Measurements from ENCODE around the gene RBM4.

Gene RBM4

GRCh38 chr11:66663741-66664296, 25.3 kb downstream of the RBM4 start:
- no peaks in the 10 kb centered on the region for H3K27me3 Mint-ChIP-seq
- no peaks in the 10 kb centered on the region for H3K9me3 Mint-ChIP-seq
- no peak overlapping the region for H3K4me3 Mint-ChIP-seq
- peaks cover 17% of the 10 kb centered on the region for H3K4me1 Mint-ChIP-seq (ENCODE audit: low read depth)
- no peak overlapping the region for H3K27ac Mint-ChIP-seq
- H3K36me3 Mint-ChIP-seq (ENCODE audit: low read depth): peaks cover 59% of the 10 kb centered on the region

GRCh38 chr11:66665369-66665768, 26.9 kb downstream of the RBM4 start:
- Mint-ChIP-seq H3K27ac (no peak overlapping the region), H3K9me3 (no peaks in the 10 kb centered on the region), H3K36me3 (ENCODE audit: low read depth) (peaks cover 57% of the 10 kb centered on the region), H3K4me3 (no peak overlapping the region), H3K27me3 (no peaks in the 10 kb centered on the region), H3K4me1 (ENCODE audit: low read depth) (peaks cover 8% of the 10 kb centered on the region)

GRCh38 chr11:66670816-66671215, 32.3 kb downstream of the RBM4 start:
- no peaks in the 10 kb centered on the region for H3K27me3 Mint-ChIP-seq
- no peak overlapping the region for H3K4me3 Mint-ChIP-seq
- H3K36me3 Mint-ChIP-seq (ENCODE audit: low read depth): peaks cover 29% of the 10 kb centered on the region
- H3K9me3 Mint-ChIP-seq: no peaks in the 10 kb centered on the region
- H3K27ac Mint-ChIP-seq: no peak overlapping the region
- H3K4me1 Mint-ChIP-seq (ENCODE audit: low read depth): peaks cover 23% of the 10 kb centered on the region

GRCh38 chr11:66674964-66675602, 36.6 kb downstream of the RBM4 start:
- Mint-ChIP-seq H3K9me3 (no peaks in the 10 kb centered on the region), H3K27me3 (no peaks in the 10 kb centered on the region), H3K4me3 (peak overlapping the region; percentile 17), H3K27ac (peak overlapping the region; percentile 63), H3K4me1 (ENCODE audit: low read depth) (peaks cover 40% of the 10 kb centered on the region), H3K36me3 (ENCODE audit: low read depth) (peaks cover 17% of the 10 kb centered on the region)

DNA sequence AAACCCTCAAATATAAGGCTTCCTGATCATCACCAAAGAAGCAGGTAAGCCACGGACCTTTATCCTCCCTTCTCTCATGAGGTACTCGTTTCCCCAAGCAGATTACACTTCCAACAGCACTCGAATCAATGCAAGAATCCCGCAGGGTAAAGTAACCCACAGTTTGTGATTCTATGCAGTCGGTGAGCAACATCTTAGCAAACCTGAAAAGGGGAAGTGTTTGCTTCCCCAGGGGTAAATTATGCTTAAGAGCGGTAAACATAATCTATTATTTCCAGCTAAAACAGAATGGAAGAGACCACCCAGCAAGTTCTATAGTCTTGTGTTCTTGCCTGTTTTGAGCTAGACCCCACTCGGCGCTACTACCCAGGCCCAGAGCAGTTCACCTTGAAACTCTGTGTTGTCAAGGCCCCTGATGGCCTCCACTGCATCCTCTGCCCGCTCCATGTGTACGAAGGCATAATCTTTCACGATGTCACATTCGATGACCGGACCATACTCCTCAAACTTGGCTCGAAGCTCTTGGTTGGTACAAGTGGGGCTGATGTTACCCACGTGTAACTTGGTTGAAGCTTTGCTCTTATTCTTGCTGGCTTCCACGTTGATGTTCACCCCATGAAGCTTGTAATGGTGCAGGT, 37.9 kb downstream of the RBM4 start:
- Mint-ChIP-seq H3K27me3 (no peaks in the 10 kb centered on the region), H3K36me3 (ENCODE audit: low read depth) (peaks cover 13% of the 10 kb centered on the region), H3K27ac (peak overlapping the region; percentile 97), H3K4me3 (peak overlapping the region; percentile 93), H3K4me1 (ENCODE audit: low read depth) (peaks cover 40% of the 10 kb centered on the region), H3K9me3 (no peaks in the 10 kb centered on the region)

GRCh38 chr11:66676931-66677598, 38.6 kb downstream of the RBM4 start:
- Mint-ChIP-seq H3K27ac (peak overlapping the region; percentile 97), H3K4me1 (ENCODE audit: low read depth) (peaks cover 40% of the 10 kb centered on the region), H3K4me3 (peak overlapping the region; percentile 93), H3K9me3 (no peaks in the 10 kb centered on the region), H3K27me3 (no peaks in the 10 kb centered on the region), H3K36me3 (ENCODE audit: low read depth) (peaks cover 13% of the 10 kb centered on the region)

GRCh38 chr11:66677599-66678375, 39.3 kb downstream of the RBM4 start, which contains the start of gene RBM4B:
TSS of gene RBM4B (minus strand) at chr11:66677887. CDS start at chr11:66677079, 808 bp downstream.
- Mint-ChIP-seq H3K27ac (peak within 1 kb of the TSS; percentile 97), H3K4me3 (peak within 1 kb of the TSS; percentile 93), H3K36me3 (ENCODE audit: low read depth) (peaks cover 13% of the 10 kb centered on the region), H3K27me3 (no peaks in the 10 kb centered on the region), H3K4me1 (ENCODE audit: low read depth) (peaks cover 38% of the 10 kb centered on the region), H3K9me3 (no peaks in the 10 kb centered on the region)

DNA sequence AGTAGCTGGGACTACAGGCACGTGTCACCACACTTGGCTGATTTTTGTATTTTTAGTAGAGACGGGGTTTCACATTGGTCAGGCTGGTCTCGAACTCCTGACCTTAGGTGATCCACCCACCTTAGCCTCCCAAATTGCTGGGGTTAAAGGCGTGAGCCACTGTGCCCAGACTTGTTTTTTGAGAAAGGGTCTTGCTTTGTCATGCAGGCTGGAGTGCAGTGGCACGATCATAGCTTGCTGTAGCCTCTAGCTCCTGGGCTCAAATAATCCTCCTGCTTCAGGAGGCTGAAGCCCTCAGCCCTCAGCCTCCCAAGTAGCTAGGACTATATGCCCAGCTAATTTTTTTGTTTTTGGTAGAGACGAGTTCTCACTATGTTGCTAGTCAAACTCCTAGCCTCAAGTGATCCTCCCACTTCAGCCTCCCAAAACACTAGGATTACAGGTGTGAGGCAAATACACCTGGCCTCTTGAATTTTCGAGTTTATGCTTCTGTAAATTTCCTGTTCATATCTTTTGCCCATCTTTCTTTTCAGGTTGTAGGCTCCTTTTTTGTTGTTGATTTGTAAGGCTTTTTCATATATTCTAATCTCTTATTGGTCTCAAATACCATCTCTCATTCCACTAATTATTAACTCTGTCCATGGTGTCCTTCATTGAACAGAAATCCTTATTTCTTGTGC, 42.6 kb downstream of the RBM4 start:
- H3K4me1 Mint-ChIP-seq (ENCODE audit: low read depth): peaks cover 18% of the 10 kb centered on the region
- peaks cover 9% of the 10 kb centered on the region for H3K36me3 Mint-ChIP-seq (ENCODE audit: low read depth)
- H3K9me3 Mint-ChIP-seq: no peaks in the 10 kb centered on the region
- H3K4me3 Mint-ChIP-seq: no peak overlapping the region
- H3K27me3 Mint-ChIP-seq: no peaks in the 10 kb centered on the region
- no peak overlapping the region for H3K27ac Mint-ChIP-seq

DNA sequence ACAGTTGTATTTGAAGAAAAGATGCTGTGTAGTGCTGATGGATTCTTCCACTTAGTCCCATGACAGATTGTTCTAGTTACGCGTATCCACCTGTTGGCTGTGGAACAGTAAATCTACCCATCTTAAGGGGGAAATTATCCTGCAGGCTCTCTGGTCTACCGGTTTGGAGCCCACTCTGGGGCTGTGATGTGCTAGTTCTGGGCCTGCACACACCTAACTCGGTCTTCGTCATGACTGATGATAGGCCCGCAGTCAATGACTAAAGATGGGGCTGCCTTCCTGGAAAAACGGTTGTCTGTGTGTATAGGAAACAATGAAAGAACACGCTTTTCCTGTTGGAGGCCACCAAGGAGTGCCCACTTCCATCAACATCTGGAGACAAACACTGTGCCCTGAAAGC, 45.4 kb downstream of the RBM4 start:
- H3K4me3 Mint-ChIP-seq: no peak overlapping the region
- no peak overlapping the region for H3K27ac Mint-ChIP-seq
- H3K4me1 Mint-ChIP-seq (ENCODE audit: low read depth): no peaks in the 10 kb centered on the region
- no peaks in the 10 kb centered on the region for H3K27me3 Mint-ChIP-seq
- no peaks in the 10 kb centered on the region for H3K9me3 Mint-ChIP-seq
- no peaks in the 10 kb centered on the region for H3K36me3 Mint-ChIP-seq (ENCODE audit: low read depth)

DNA sequence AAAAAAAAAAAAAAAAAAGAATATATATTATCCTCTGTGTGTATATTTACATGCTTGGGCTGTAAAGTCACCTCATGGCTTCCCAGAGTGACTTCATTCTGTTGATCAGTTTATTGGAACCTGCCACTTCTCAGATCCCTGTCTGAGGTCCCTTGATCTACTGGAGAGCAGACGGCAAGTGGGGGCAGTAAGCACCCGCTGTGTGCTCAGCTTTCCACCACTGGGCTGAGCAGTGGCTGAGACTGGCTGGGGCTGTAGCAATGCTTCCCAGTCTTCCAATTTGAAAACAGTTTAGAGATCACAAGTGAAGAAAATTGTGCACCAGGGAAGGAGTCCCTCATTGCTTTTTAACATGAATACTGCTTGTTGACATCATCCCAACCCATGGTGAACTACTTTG, 46.1 kb downstream of the RBM4 start:
- Mint-ChIP-seq H3K27me3 (no peaks in the 10 kb centered on the region), H3K27ac (no peak overlapping the region), H3K4me1 (ENCODE audit: low read depth) (no peaks in the 10 kb centered on the region), H3K36me3 (ENCODE audit: low read depth) (no peaks in the 10 kb centered on the region), H3K9me3 (no peaks in the 10 kb centered on the region), H3K4me3 (no peak overlapping the region)

- H3K9me3 Mint-ChIP-seq: no peaks in the 10 kb centered on the region
- H3K4me1 Mint-ChIP-seq (ENCODE audit: low read depth): no peaks in the 10 kb centered on the region
- no peaks in the 10 kb centered on the region for H3K27me3 Mint-ChIP-seq
- H3K27ac Mint-ChIP-seq: no peak overlapping the region
- no peaks in the 10 kb centered on the region for H3K36me3 Mint-ChIP-seq (ENCODE audit: low read depth)
- no peak overlapping the region for H3K4me3 Mint-ChIP-seq
These were observed 47.0 kb downstream of the RBM4 start for GRCh38 chr11:66685276-66686099.

- H3K36me3 Mint-ChIP-seq (ENCODE audit: low read depth): no peaks in the 10 kb centered on the region
- no peak overlapping the region for H3K4me3 Mint-ChIP-seq
- no peak overlapping the region for H3K27ac Mint-ChIP-seq
- no peaks in the 10 kb centered on the region for H3K9me3 Mint-ChIP-seq
- no peaks in the 10 kb centered on the region for H3K4me1 Mint-ChIP-seq (ENCODE audit: low read depth)
- H3K27me3 Mint-ChIP-seq: no peaks in the 10 kb centered on the region
These were observed 47.7 kb downstream of the RBM4 start for GRCh38 chr11:66686100-66686785.

Data from stimulated activated naive CD8-positive, alpha-beta T cell treated with anti-CD3 and anti-CD28 coated beads, Interleukin-15, Interleukin-2, amounts not matched to agents 100 ng/mL and 50 ng/mL, for 24 hours (primary cell).